Upper lobe of left lung (tissue), 4 donors: ENCODE results near the gene FCAMR.

ENCODE experiments used
- CTCF ChIP-seq, 6 experiments: fragments of 450-650 bp in 4 of 6; fragments of 200-600 bp in 2 of 6; sonication (generic) in 2 of 6; IDR thresholded peaks; one replicate each; pipeline ENCODE4 v1.5.1; 2016 to 2019; ENCODE audit warnings: antibody characterized with exemption in 6 of 6
- EP300 ChIP-seq, 4 donors: sonication (generic); formaldehyde crosslinking; IDR thresholded peaks; one replicate each; pipeline ENCODE4 v1.5.1; 2017; ENCODE audit warnings: antibody characterized with exemption in 4 of 4, control low read depth in 2 of 4
- POLR2A ChIP-seq, 4 donors: fragments of 450-650 bp; IDR thresholded peaks; one replicate each; pipeline ENCODE4 v1.5.1; 2016 to 2017; ENCODE audit warnings: antibody characterized with exemption in 4 of 4, mild to moderate bottlenecking in 2 of 4

GRCh38 chr1:207009182-207009850 lies 39.1 kb upstream of the FCAMR start:
- TF ChIP-seq CTCF (IDR thresholded peaks at IDR 0.05), result no peak
- TF ChIP-seq EP300 (IDR thresholded peaks at IDR 0.05), result no peak
- no peak for TF ChIP-seq POLR2A (IDR thresholded peaks at IDR 0.05)
